NCI-H146 treated with DMSO at 0.1 percent for 48 hours (cell line): ENCODE measurements around the gene SYT1.

Experiments used
- DNase-seq: peaks from one replicate; lab custom pipeline; 2025; ENCODE audit not compliant: unreplicated experiment; lab: John Stamatoyannopoulos, UW

Gene SYT1

GRCh38 chr12:79275631-79276030 is 411.1 kb downstream of the SYT1 start:
- DNase-seq, result no peak

GRCh38 chr12:79283364-79283763 is 418.8 kb downstream of the SYT1 start:
- no peak for DNase-seq

DNA sequence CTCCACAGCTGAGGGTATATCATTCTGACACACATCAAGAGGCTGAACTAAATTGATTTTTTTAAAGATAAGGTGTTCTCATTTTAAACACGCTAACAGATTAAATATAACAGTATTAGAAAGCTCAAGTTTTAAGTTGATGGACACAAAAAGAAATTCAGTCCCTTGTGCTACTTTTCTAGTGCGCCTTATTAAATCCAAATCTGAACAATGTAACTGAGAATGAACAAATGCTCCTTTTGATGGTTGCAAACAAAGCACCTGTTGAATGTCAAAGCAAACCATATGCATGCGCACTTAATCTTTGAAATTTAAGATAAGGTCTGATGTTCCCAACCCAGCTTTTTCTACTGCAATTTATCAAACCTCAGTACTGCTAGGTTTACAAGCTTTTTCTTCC is 424.3 kb downstream of the SYT1 start:
- no peak for DNase-seq

- no peak for DNase-seq
Observed at GRCh38 chr12:79291711-79292110, 427.1 kb downstream of the SYT1 start.

DNA sequence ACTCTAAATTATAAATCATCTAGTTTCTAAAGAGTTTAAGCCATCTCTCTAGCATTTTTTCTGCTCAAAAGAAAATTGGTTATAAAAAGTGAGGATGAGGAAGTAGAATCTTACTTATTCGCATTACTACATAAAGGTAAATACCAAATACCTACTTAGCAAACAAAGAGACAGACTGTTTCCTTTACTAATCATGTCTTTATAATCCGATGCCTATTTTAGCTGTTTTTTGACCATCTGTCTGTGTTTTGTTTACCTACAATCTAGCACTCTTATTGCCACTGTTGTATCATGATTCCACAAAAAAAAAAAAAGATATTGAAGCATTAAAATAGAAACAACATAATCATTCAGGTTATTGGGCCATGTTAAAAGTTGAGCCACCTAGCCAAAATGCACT is 430.0 kb downstream of the SYT1 start:
- DNase-seq, result no peak

DNA sequence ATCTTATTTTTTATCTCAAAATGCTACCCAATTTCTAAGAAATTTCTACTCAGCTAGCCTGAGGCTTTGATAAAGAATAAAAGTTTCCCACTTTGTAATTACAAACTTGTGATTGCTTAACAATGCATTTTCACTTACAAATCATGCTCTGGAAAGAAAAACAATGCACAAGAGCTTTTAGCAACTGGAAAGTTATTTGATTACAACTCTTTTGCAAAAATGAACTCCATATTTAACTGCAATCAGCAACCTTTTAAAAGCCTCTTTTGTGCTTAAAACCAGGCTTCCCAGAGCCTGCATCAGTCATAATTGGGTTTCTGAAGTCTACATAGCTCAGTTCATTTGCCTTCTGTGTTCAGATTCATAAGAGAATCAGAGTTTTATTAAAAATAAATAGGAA is 431.0 kb downstream of the SYT1 start:
- no peak for DNase-seq

DNA sequence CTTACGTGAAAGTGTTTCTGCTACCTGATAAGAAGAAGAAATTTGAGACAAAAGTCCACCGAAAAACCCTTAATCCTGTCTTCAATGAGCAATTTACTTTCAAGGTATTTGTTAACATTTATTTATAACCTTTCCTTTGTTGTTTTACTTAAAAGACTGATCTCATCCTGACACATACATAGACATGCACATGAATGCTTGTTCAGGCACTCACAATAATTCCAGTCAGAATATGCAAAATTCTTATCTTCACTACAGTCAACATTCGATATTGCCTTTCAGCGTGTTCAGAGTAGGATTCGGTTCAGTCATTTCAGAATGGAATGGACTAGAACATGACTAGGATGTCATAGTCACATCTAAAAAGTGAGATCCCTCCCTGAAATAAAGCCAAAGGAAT is 431.6 kb downstream of the SYT1 start:
- DNase-seq, result no peak

GRCh38 chr12:79296871-79297270 is 432.3 kb downstream of the SYT1 start:
- no peak for DNase-seq

DNA sequence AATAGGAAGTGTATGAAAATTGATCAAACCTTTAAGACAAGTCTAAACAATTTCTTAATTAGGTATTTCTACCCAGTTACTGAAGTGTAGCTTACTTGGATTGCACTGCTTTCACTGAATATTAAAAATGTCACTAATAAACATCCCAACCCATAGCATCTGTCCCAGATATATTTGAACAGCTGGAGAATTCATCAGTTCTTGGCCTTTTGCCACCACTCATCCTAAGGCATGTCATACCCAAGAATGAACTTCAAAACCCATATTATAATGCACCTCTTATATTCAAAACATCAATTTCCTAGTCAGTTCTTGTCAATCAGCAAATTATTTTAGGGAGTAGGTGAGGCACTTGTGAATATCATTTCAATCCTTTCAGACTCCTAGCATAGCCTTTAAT is 433.9 kb downstream of the SYT1 start:
- DNase-seq, result no peak

DNA sequence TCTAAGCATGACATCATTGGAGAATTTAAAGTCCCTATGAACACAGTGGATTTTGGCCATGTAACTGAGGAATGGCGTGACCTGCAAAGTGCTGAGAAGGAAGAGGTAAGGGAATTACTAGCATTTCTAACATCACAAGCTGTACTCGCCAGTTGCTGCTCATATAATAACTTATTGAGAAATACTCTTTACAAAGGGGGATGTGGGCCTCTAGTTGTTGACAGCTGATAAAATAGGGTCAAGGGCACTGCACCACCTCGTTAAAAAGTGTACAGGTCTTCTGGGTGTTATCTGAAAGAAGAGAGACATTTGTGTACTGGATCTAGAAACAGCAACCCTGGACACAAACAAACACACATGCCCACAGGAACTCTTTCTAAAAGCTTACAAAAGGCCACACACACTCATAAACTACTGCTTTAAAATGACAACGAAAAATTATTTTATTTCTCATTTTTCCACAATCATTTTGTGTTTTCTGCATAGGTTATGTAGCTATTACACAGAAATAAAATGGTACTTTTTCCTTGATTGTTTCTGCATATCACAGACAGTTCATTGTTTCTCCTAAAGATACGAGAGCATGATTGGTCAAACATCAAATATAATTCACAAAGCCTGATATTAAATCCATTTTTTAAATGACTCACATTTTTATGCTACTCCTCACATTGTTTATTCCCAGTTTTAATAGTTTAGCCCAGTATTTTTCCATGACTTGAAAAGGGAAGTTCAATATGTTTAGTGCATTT is 435.0 kb downstream of the SYT1 start:
- no peak for DNase-seq

DNA sequence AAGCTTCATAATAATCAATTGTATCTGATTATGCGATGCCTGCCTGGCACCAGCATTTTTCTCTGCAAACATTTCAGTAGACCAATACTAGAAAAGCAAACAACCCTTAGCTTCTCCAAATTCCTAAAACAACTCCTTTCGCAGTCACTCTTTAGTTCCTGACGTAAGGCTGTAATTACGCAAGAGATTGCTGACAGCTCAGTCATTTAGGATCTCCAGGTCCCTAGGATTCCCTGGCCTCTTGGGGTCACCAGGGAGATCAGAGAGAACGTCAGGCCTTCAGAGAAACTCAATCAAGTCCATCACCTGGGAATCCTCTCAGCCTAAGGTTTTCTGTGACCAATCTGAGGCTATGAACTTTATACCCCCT is 435.6 kb downstream of the SYT1 start:
- no peak for DNase-seq

- no peak for DNase-seq
Observed at GRCh38 chr12:79301181-79301580, 436.6 kb downstream of the SYT1 start.

GRCh38 chr12:79302162-79302814 is 437.7 kb downstream of the SYT1 start:
- no peak for DNase-seq

DNA sequence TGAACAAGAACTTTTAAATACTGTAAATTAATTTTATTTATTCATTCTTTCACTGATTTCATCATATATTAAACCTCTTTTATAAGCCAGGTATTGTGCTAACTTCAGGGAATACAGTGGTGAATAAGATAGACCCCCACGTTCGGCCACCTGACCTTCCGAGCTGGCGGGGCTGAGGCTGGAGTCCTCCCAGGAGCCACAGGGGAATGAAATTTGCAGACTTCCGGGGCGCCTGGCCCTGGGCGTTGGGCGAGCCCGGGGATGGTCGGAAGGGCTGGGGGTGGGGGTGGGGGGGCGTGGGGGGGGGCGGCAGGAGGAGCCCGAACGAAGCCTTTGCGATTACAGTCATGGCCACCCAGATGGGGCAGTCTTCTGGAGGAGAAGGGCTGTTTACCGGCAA is 442.8 kb downstream of the SYT1 start:
- no peak for DNase-seq

DNA sequence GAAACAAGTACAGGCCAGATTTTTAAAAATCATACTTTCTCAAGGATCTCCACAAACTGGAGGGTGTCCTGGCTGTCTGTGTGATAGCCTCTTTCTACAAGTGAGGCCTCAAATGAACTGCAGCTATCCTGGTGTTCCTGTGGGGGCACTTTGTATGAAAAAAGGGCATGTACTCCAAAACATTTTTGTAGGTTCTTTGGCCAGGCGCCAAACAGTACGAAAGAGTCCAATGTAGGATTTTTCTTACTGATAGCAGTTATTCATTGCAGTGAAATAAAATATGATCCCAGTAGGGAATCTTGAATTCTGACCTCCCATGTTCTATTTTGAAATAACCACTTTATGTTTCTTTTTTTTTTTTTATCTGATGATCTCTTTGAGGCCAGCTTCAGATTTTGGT is 444.5 kb downstream of the SYT1 start:
- DNase-seq, result no peak

DNA sequence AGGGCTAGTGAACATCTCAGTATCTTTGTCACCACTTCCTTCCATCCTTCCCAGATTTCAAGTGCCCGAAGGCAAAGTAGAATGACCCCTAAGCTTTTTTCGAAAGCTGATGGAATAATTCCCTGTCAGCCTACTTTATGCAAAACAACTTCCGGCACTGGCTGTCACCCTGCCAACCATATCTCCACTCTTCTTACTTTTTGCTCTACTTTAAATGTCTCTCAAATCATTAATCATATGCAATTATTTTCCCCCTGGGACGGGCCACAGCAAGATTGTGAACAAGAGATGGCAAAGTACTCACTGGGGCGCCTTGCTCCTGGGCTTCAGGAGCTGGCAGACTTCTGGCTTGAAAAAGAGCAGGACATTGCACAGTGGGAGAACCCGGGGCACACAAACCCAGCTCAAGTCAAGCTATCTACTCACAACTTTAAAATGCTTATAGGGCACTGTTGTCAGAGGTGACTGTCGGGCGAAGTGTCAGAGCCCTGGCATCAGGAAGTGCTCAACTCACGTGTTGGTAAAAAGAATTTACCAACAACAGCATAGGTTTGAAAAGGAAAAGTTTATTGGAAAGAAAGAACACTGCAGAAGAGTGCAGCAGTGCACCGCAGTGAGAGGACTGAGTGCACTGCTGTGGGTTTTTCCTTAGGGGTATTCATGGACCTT is 452.7 kb downstream of the SYT1 start:
- no peak for DNase-seq

- DNase-seq, result peak; percentile 13
Observed at GRCh38 chr12:79322905-79323304, 458.3 kb downstream of the SYT1 start.

GRCh38 chr12:79324571-79324970 is 460.0 kb downstream of the SYT1 start:
- no peak for DNase-seq

DNA sequence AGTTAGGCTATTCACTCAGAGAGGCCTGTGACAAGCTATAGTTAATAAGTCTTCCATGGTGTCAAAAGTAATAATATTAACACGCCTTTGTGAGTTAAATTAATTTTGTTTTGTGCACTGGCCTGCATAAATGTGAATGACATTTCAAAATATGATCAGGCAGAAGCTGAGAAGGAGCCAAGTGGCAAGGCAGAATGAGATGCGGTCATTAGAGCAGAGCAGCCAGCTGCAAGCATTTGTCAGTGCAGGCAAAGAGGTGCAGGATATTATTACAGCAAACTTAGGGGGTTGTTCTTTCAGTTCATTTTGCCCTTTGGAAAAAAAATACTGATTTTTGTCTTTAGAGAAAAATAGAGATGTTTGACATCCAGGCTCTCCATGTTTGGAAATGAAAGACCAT is 461.6 kb downstream of the SYT1 start:
- DNase-seq, result no peak

GRCh38 chr12:79326663-79327062 is 462.1 kb downstream of the SYT1 start:
- no peak for DNase-seq

- no peak for DNase-seq
Observed at GRCh38 chr12:79327465-79327864, 462.9 kb downstream of the SYT1 start.

DNA sequence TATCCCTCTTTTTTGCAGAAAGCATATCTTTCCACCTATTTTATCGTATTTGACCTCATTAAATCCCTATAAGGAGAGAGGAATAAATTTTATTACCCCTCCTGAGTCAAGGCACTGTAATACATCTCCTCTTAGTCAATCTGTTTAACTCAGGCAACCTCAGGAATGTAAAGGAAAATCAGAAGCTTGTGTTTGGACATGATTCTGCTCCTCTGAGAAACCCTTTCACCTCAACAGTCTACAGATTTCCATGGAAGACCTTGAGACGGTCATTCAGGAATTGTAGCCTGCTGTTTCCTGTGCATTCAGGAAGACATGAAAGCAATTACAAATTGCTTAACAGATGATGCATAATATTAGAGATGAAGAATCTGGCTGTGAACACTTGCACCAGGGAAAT is 465.4 kb downstream of the SYT1 start:
- no peak for DNase-seq
